Spleen (tissue), 7 donors: ENCODE data around the gene C4A.
"Not testable (repeated sequence)": the region's sequence is repeated elsewhere in the genome, so short reads cannot be mapped to it uniquely, and the experiment has no call there.

Source experiments
- CTCF ChIP-seq, 11 experiments: fragments of 200-600 bp in 7 of 11; fragments of 450-650 bp in 4 of 11; sonication (generic) in 4 of 11; IDR thresholded peaks in 8 of 11; conservative IDR thresholded peaks in 3 of 11; 1 replicate in 7 of 11; 2 replicates in 4 of 11; pipeline versions ENCODE4 v1.4.0 to v1.8.0; 2016 to 2021; ENCODE audit warnings: antibody characterized with exemption in 11 of 11, inconsistent platforms in 4 of 11, mild to moderate bottlenecking in 1 of 11
- POLR2A ChIP-seq, 3 donors: fragments of 450-650 bp; IDR thresholded peaks; one replicate each; pipeline ENCODE4 v1.5.1; 2017; ENCODE audit warnings: antibody characterized with exemption in 3 of 3, mild to moderate bottlenecking in 1 of 3
- donor health status: DM: no; HTN: no; CAD: no; lungs with moderate emphysema.
- donor health status: DM: no; HTN: no; CAD: no.
- donor health status: DM: no; HTN: no; CAD: no.

- not testable (repeated sequence) for TF ChIP-seq CTCF (IDR thresholded peaks at IDR 0.05 in 8 of 11, conservative IDR thresholded peaks at IDR 0.05 in 3 of 11); POLR2A (IDR thresholded peaks at IDR 0.05)
Measured at GRCh38 chr6:31980998-31981397, 859 bp upstream of the C4A start.
